BLaER1 (cell line): Measurements from ENCODE around the gene NR2F6.
A peak's percentile ranks its signal among the peaks of the same experiment; 100 is the strongest.

Experiments
- H3K27ac ChIP-seq: shearing (Covaris generic); formaldehyde crosslinking; 2 replicates; pipeline ENCODE4 v1.8.1; 2022
- H3K27me3 ChIP-seq: shearing (Covaris generic); formaldehyde crosslinking; 2 replicates; pipeline ENCODE4 v1.8.1; 2022
- H3K36me3 ChIP-seq: shearing (Covaris generic); formaldehyde crosslinking; 2 replicates; pipeline ENCODE4 v1.8.1; 2022
- H3K4me1 ChIP-seq: shearing (Covaris generic); formaldehyde crosslinking; 2 replicates; pipeline ENCODE4 v1.8.1; 2022
- H3K4me2 ChIP-seq: shearing (Covaris generic); formaldehyde crosslinking; 2 replicates; pipeline ENCODE4 v1.8.1; 2022
- H3K4me3 ChIP-seq: shearing (Covaris generic); formaldehyde crosslinking; 2 replicates; pipeline ENCODE4 v1.8.1; 2022
- H3K9ac ChIP-seq: shearing (Covaris generic); formaldehyde crosslinking; 2 replicates; pipeline ENCODE4 v1.8.1; 2022
- H3K9me3 ChIP-seq: shearing (Covaris generic); formaldehyde crosslinking; 2 replicates; pipeline ENCODE4 v1.8.1; 2022
- H4K20me1 ChIP-seq: shearing (Covaris generic); formaldehyde crosslinking; 2 replicates; pipeline ENCODE4 v1.8.1; 2022
- Cebpa-rat ChIP-seq: shearing (Covaris generic); IDR thresholded peaks from 2 replicates; pipeline ENCODE4 v1.8.1; 2022

NR2F6 gene

GRCh38 chr19:17229890-17230289, 15.8 kb downstream of the NR2F6 start:
- TF ChIP-seq Cebpa-rat: no peak
- Histone ChIP-seq H3K27me3 (no peaks in the 10 kb centered on the region), H3K27ac (no peak overlapping the region), H3K4me2 (0 out of 2 replicates have a peak overlapping the region, but pooled peaks have one; percentile 2), H3K36me3 (peaks cover 59% of the 10 kb centered on the region), H4K20me1 (peaks cover 17% of the 10 kb centered on the region), H3K4me1 (peaks cover 42% of the 10 kb centered on the region), H3K9me3 (no peaks in the 10 kb centered on the region), H3K4me3 (no peak overlapping the region), H3K9ac (no peak overlapping the region)

- Histone ChIP-seq H4K20me1 (peaks cover 11% of the 10 kb centered on the region; the same call in 1 of the 2 replicates), H3K27me3 (no peaks in the 10 kb centered on the region), H3K27ac (no peak overlapping the region), H3K36me3 (peaks cover 43% of the 10 kb centered on the region), H3K9ac (no peak overlapping the region), H3K4me1 (peaks cover 33% of the 10 kb centered on the region), H3K9me3 (no peaks in the 10 kb centered on the region), H3K4me3 (0 out of 2 replicates have a peak overlapping the region, but pooled peaks have one; percentile 87), H3K4me2 (peak overlapping the region; percentile 100)
- TF ChIP-seq Cebpa-rat: no peak
These were observed 17.8 kb downstream of the NR2F6 start for GRCh38 chr19:17227798-17228367.

- no peaks in the 10 kb centered on the region for H3K27me3 ChIP-seq
- peak; percentile 64; the same call in 1 of the 2 replicates for TF ChIP-seq Cebpa-rat
- peaks cover 33% of the 10 kb centered on the region for H3K4me1 ChIP-seq
- H3K4me2 ChIP-seq: peak within 1 kb of the TSS; percentile 100
- no peaks in the 10 kb centered on the region for H3K9me3 ChIP-seq
- peaks cover 27% of the 10 kb centered on the region for H3K36me3 ChIP-seq
- H3K4me3 ChIP-seq: peak within 1 kb of the TSS; percentile 87
- H4K20me1 ChIP-seq: no peaks in the 10 kb centered on the region; the same call in 1 of the 2 replicates
- peak within 1 kb of the TSS; percentile 91 for H3K27ac ChIP-seq
- peak within 1 kb of the TSS; percentile 89 for H3K9ac ChIP-seq
These were observed 19.5 kb downstream of the NR2F6 start, which contains the start of gene OCEL1 for GRCh38 chr19:17226002-17226933. TSS of gene OCEL1 (plus strand) at chr19:17226226. CDS start at chr19:17226248, 22 bp downstream.

- Histone ChIP-seq H3K9me3 (no peaks in the 10 kb centered on the region), H3K4me2 (peak overlapping the region; percentile 100), H4K20me1 (no peaks in the 10 kb centered on the region; the same call in 1 of the 2 replicates), H3K27me3 (no peaks in the 10 kb centered on the region), H3K27ac (no peak overlapping the region), H3K9ac (no peak overlapping the region), H3K36me3 (peaks cover 15% of the 10 kb centered on the region), H3K4me3 (no peak overlapping the region), H3K4me1 (peaks cover 33% of the 10 kb centered on the region)
- no peak for TF ChIP-seq Cebpa-rat
These were observed 20.7 kb downstream of the NR2F6 start for GRCh38 chr19:17225053-17225452.

GRCh38 chr19:17220207-17220758, 25.4 kb downstream of the NR2F6 start:
- no peak for TF ChIP-seq Cebpa-rat
- no peaks in the 10 kb centered on the region for H3K27me3 ChIP-seq
- no peak overlapping the region for H3K27ac ChIP-seq
- peaks cover 9% of the 10 kb centered on the region for H3K4me1 ChIP-seq
- no peaks in the 10 kb centered on the region for H3K9me3 ChIP-seq
- H3K9ac ChIP-seq: no peak overlapping the region
- no peak overlapping the region for H3K4me3 ChIP-seq
- H3K36me3 ChIP-seq: peaks cover 38% of the 10 kb centered on the region
- no peaks in the 10 kb centered on the region for H4K20me1 ChIP-seq
- no peak overlapping the region for H3K4me2 ChIP-seq

GRCh38 chr19:17219286-17219685, 26.4 kb downstream of the NR2F6 start:
- Histone ChIP-seq H3K9ac (no peak overlapping the region), H4K20me1 (no peaks in the 10 kb centered on the region), H3K9me3 (no peaks in the 10 kb centered on the region), H3K27ac (no peak overlapping the region), H3K4me1 (peaks cover 13% of the 10 kb centered on the region), H3K27me3 (no peaks in the 10 kb centered on the region), H3K4me3 (no peak overlapping the region), H3K36me3 (peaks cover 38% of the 10 kb centered on the region), H3K4me2 (no peak overlapping the region)
- TF ChIP-seq Cebpa-rat: no peak

- TF ChIP-seq Cebpa-rat: no peak
- H3K36me3 ChIP-seq: peaks cover 58% of the 10 kb centered on the region
- H3K9me3 ChIP-seq: no peaks in the 10 kb centered on the region
- peaks cover 38% of the 10 kb centered on the region for H3K4me1 ChIP-seq
- no peak overlapping the region for H3K9ac ChIP-seq
- no peaks in the 10 kb centered on the region for H4K20me1 ChIP-seq
- H3K4me3 ChIP-seq: peak overlapping the region; percentile 76; the same call in 1 of the 2 replicates
- no peaks in the 10 kb centered on the region for H3K27me3 ChIP-seq
- 0 out of 2 replicates have a peak overlapping the region, but pooled peaks have one; percentile 96 for H3K27ac ChIP-seq
- peak overlapping the region; percentile 93 for H3K4me2 ChIP-seq
These were observed 29.6 kb downstream of the NR2F6 start for GRCh38 chr19:17216058-17216670.

- no peak for TF ChIP-seq Cebpa-rat
- no peaks in the 10 kb centered on the region for H3K9me3 ChIP-seq
- peaks cover 66% of the 10 kb centered on the region for H3K36me3 ChIP-seq
These were observed 30.4 kb downstream of the NR2F6 start, which contains the start of gene USE1 for GRCh38 chr19:17215127-17215971. TSS of gene USE1 (plus strand) at chr19:17215357. CDS start at chr19:17215406, 49 bp downstream.

More at GRCh38 chr19:17215127-17215971, 30.4 kb downstream of the NR2F6 start, which contains the start of gene USE1:
- peak within 1 kb of the TSS; percentile 76 for H3K4me3 ChIP-seq
- peaks cover 46% of the 10 kb centered on the region for H3K4me1 ChIP-seq
- H4K20me1 ChIP-seq: no peaks in the 10 kb centered on the region
- peak within 1 kb of the TSS; percentile 93 for H3K4me2 ChIP-seq
- no peaks in the 10 kb centered on the region for H3K27me3 ChIP-seq
- H3K9ac ChIP-seq: peak within 1 kb of the TSS; percentile 89
- H3K27ac ChIP-seq: peak within 1 kb of the TSS; percentile 96
